D341Med (cell line): ENCODE results near the gene THAP5.

ENCODE experiments used
- DNase-seq: peaks from one replicate; pipeline ENCODE4 v3.0.0; 2012; ENCODE audit warnings: low spot score

THAP5 gene, protein sequence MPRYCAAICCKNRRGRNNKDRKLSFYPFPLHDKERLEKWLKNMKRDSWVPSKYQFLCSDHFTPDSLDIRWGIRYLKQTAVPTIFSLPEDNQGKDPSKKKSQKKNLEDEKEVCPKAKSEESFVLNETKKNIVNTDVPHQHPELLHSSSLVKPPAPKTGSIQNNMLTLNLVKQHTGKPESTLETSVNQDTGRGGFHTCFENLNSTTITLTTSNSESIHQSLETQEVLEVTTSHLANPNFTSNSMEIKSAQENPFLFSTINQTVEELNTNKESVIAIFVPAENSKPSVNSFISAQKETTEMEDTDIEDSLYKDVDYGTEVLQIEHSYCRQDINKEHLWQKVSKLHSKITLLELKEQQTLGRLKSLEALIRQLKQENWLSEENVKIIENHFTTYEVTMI

DNA sequence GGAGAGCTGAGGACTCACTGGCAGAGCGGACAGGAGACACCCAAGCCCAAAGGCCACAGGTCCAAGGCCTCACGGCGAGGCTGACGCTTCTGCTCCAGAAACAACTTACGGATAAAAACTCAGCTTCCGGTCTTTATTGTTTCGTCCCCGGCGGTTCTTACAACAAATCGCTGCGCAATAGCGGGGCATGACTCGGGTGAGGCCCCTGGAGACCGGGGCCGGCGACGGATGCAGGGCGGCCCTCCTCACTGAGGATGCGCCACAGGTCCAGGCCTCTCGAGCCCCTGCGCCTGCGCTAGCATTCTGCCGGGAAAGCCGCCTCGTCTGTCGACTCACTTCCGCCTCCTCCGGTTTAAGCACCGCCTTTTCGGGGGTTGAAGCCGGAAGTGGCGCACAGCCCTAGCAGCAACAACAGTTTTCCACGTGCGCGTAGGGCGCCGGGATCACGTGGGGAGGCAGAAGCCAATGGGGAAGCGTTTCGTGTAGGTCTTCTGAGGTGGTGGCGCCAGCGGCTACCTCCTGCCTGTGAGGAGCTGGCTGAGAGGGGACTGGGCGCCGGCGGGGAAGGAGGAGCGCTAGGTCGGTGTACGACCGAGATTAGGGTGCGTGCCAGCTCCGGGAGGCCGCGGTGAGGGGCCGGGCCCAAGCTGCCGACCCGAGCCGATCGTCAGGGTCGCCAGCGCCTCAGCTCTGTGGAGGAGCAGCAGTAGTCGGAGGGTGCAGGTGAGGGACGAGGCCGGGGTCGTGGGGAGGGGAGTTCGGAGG is at the start of gene THAP5, which contains the start of gene DNAJB9:
Gene THAP5, minus strand, starts transcription at position 326 of the 765 bp plus-strand sequence. Its CDS starts 137 bp downstream, at position 189.
Gene DNAJB9, plus strand, starts transcription at position 494 of the 765 bp plus-strand sequence. CDS start 1,853 bp downstream, outside the sequence.
- peak; percentile 96 for DNase-seq

DNA sequence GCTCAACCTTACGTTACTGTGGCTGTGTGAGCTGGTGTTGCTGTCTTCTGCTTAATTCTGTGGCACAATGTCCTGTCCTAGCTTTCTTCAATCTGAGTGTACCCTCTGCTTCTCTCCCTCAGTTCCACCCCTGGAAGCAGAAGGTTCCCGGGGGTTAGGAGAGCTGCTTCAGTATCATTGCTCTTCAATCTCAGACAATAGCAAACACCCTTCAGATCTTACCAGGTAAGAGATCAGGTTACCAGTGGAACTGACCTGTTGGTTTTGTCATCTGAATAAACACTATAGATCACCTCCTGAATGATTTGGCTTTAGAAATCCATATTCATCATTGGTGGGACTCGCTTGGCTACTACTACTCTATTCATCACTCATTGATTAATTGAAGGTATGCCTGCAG is 48.5 kb upstream of the THAP5 start:
- DNase-seq, result no peak

DNA sequence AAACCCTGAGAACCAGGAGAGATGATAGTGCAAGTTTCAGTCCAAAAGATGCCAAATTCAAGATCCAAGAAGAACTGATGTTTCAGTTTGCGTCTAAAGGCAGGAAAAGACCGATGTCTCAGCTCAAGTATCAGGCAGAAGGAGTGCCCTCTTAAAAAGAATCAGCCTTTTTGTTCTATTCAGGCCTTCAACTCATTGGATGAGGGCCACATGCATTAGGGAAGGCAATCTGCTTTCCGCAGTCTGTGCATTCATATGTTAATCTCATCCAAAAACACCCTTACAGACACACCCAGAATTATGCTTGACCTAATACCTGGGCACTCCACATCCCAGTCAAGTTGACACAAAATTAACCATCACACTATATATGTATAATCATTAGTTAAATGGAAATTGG is 45.4 kb upstream of the THAP5 start:
- DNase-seq, result no peak

DNA sequence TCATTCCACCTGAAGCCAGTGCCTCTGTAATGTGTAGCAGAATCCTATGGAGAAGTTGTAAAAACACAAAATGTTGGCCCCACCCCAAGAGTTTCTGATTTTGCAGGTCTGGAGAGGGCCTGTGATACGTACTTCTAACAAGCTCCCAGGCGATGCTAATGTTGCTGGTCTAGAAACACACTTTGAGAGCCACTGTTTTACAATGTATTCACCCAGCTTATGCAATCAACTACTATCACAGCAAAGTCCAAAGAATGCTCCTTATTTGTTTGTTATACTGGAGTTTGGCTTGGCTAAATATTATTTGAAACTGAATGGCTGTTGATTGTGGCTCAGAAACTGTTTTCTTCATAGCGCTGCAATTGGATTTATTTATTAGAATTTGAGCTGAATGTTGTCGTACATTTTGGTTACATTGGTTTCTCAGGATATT is 44.5 kb upstream of the THAP5 start:
- no peak for DNase-seq

DNA sequence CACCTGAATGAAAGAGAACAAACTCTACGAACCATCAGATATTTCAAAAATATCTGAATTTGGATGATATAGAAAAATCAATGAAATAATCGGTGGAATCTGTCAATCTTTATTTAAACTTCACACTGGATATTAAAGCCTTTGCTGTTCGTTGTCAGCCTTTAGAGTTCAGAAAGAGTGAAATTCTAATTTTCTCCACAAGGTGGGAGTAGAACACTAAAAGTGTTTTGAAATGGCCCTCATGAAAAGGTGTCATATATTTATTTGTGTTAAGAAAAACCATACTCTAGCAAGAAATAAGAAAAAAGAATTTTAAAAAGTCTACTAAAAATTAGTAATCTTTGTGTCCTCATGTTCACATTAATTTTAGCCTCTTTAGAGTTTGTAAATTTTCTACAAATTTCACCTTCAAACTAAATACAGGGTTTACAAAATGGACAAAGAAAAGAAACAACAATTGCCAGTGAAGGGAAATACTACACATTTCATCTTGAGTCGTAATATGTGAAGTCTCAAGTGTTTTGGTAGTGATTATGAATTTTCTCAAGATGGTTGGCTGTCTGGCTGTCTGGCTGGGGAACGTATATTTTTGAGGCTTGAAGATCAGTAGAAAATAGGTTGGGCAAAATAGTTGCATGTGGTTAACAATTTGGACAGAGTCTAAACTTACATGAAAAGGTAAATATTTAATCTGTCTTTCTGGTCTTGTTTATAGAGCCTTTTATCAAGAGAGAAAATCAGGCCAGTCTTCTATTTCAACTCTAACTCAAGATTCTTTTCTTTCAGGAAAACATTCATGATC is 43.8 kb upstream of the THAP5 start:
- DNase-seq, result no peak

DNA sequence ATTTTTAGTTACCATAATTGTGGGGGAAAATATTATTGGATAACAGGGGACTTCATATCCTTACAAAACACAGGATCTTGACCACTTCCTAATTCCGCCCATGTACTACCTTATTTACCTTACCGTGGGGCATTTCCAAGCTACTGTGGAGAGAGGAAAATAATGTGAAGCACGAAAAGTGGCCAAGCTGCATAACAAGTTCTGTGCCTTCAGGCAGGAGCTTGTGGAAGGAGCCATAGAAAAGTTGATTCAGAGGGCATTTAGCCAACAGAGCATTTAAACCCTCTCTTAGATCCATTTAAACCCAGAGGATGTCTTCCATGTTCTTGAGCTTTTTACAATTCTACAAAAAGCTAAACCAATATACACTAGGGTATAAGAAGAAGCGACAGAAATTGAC is 41.8 kb upstream of the THAP5 start:
- no peak for DNase-seq

DNA sequence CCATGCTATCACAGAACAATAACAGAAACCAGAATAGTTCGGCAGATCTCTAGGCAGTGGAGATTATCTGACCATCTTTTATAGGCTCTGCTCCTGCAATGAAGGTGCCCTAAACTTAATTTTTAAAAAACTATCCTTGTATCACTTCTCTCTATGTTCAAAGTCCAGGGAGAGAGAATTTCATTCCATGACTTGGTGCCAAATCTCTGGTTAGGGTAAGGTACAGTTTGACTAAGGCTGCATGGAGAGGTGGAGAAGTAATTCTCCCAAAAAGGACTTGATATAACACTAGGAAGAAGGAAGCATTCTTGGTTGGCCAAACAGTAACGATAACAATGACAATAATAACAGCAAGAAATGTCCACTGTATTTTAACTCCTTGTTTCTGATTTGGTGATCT is 40.1 kb upstream of the THAP5 start:
- DNase-seq, result no peak

DNA sequence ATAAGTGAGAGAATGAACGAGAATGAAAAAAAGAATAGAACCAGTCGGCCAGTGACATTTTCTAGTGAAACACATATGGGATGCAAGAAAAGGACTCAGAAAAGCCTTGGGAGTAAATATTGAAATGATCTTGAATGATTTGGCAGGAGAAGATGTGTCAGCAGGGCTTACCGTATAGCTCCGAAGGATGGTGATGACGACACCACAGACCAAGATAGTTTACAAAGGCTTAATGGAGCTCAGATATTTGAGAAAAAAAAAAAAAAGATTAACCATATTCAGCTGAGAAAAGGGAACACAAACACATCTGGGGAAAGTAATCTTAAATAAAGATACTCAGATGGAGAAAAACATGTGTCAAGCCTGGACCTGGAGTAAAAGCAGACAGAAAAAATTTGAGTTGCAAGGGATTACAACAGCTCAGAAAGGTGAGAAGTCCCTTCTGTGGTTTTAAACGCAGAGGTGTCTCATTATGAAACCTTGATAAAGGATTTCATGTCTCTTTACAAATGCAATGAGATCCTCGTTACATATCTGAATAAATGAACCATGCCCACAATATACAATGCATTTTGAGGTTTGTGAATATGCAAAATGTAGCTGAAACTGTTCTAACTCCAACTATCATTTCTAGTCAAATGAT is 36.2 kb upstream of the THAP5 start:
- no peak for DNase-seq

DNA sequence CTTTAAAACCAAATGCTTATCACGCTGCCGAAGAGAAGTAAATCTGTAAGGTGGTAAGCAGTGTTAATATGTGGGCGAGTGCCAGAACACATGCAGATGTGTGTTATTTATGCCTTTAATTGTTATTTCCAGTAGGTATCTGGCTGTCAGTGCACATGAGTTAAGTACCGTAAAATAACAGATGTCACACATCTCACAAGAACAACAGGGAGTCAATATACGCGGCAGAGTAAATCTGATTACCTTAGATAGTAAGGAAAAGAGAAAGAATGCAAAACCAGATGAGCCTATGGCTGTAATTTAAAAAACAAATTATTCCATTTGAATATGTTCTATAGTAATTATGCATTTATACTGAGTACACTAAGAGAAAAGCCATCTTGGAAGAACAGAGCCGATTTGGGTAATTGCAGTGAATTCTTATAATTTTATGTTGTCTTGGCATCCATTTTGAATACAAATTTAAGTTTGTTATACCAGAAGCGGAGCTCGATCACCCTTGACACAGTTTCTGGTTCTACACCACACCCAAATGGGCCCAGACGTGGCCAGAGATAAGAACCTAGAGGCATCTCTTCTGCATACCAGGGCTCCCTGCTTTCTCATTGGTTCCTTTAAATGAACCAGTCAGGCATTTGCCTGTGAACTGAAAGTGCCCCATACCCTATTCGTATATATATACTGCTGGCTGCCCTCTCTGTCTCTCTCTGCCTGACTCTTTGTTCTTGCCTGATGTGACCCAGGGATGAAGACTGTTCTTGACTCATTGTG is 35.0 kb upstream of the THAP5 start:
- DNase-seq, result no peak

DNA sequence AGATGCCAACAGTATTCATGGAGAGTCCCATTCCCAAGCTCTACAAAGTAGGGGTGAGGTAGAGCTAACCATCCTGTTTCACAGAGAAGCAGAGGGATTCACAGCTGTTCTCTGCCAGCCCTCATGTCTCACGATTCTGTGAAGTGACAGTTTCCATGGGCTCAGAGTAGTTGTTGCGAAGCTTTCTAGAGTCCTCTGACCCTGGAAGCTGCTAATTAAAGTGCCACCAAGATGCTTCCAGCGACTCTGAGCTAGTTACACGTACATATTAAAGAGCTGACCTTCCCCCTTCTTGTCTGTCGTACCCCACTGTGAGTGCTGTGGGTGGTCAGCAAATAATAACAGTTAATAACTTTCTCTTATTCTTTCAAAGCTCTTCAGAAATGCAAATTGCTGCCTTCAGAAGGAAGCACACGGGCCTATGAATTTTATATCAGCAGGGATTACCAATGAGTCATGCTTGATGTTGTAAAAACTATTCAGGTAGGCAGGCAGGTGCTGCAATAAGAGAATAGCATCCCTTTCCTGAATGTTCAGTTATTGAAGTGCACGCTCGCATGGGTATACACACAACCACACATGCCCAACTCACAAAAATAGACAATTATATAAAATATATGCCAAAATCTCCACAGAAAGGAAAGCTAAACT is 34.3 kb upstream of the THAP5 start:
- no peak for DNase-seq

DNA sequence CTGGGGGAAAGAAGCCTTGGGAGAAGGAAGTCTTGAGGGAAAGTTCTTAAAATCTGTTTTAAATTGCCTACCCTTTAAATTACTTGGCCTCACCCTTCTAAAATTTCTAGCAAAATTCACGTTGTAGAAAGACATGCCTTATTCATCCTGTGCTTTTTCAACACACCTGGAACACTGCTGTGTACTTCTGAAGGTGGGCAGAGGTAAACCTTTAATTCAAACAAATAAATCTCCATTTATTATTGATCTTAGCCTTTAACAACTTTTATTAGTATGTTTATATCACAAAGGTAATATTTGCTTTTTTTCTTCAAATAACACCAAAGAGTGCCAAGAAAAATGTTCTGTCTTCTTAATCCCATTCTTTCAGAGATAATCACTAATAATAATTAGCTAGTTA is 30.9 kb upstream of the THAP5 start:
- no peak for DNase-seq

DNA sequence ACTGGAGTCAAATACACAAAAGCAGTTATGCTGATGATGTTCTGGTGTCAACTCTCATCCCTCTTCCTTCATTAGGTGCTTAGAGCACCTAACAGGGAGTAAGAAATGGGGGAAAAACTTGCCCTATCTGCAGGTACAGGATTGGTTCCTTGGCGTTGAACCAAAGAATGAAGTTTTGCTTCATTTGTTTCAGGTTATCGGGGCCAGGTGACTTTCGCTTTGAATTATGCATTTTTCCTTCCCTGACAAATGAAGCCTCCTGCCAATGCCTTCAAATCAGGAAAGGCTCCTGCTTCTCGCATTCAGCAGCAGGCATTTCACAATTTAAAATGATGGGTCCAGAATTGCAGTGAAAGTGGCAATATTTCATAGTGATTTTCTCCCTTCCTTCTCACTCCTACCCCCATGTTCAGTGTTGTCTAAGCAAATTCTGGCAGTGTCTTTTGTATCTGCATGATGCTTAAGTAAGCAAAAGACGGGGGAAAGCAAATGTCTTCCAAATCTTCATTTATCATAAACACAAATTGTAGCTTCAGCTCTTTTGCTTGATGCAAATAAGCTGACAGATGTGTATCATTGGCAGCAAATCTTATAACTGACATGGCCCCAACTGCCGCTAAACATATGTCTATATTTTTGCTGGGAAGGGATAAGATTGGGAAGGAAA is 29.5 kb upstream of the THAP5 start:
- no peak for DNase-seq

DNA sequence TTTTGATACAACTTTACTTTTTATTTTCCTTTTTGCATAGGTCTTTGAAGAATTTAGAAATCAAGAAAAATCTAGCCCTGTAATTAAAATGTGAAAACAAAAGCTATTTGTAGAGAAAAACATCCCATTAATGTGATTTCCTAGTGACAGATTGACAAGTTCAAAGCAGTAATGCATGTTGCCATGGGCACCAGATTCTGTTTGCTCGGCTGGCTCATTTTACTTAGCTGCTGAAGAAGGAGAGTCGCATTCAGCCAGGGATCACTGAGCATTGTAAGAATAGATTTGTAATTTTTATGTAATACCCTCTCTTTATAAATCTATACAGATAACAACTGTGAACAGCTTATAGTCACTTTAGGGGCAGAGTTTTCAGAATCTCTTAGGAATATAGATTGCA is 28.6 kb upstream of the THAP5 start:
- DNase-seq, result no peak

DNA sequence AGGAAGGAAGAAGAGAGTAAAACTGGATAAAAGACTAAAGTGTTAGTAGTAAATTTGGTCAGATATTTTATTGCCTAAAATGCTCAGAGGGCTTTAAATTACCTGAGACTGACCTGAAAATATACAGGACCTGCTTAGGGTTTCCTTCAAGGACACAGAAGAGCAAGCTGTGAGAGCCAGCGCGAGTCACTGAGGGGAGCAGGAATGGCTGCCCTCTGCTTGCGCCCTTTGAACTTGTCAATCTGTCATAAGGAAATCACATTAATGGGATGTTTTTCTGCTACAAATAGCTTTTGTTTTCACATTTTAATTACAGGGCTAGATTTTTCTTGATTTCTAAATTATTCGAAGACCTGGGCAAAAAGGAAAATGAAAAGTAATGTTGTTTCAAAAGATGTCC is 27.1 kb upstream of the THAP5 start:
- no peak for DNase-seq

DNA sequence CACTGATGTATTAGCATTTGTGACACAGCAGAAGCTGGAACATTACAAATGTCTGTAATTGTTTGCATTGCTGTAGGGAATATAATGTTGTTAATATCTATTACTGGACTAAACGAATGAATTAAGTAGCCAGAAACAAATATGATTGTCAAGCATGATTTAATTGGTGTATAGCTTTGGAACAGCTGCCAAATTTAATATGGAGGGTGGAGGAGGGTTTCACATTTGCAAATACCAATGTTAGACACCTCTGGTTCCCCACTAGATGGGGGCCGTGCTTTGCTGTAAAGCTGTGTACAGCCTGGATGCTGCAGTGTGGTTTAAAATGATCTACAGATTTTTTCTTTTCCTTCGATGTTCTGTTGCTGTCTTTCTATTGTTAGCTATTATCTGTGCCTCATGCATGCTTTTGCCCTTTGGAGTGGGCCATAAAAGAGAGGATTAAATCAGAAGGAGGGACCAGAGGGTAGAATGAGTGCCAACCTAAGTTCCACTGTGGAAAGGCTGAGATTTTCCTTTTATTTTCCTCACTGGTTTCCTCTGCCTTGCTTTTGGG is 23.2 kb upstream of the THAP5 start:
- peak; percentile 70 for DNase-seq

DNA sequence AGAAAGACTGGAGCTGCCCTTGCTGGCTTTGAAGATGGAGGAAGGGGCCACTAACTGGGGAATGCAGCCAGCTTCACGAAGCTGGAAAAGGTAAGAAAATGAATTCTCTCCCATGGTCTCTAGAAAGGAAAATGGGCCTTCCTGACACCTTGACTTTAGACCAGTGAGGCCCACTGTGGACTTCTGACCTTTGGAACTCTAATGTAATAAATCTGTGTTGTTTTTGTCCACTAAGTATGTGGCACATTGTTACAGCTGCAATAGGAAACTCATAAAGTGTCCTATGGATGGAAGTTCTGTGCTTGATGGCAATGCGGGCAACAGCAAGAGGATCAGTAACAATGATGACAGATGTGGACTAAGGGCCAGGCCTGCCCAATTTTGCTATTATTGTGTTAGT is 21.1 kb upstream of the THAP5 start:
- DNase-seq, result peak; percentile 41

DNA sequence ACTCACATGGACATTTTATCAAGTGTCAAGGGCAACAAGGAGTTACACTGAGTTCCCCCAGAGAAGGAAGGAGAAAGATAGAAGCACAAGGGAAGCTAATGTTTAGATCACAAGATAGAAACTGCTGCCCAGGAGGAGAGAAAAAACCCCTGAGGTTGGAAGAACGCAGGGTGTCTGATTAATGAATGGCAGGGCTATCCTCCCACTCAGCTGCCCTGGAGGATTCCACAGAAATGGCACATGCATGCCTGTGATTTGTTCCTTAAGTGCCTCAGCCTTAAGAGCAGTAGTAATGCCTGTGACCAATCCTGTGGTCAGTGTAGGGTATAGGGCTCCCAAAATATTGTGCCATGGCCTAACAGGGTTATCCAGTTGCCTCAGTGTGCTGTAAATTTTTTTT is 20.4 kb upstream of the THAP5 start:
- peak; percentile 44 for DNase-seq

DNA sequence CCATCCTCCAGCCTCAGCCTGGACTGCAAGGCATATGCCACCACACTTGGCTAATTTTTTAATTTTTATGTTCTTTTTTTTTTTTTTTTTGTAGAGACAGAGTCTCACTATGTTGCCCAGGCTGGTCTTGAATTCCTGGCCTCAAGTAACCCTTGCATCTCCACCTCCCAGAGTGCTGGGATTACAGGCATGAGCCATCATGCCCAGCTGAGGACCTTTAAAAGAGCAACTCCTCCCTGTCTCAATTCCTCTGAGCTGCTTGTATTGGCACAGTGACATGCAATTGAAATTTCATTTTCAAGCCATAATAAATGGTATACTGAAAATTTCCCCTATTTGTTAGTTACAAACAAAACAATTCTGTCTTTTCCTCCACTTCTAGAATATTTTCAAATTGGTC is 19.7 kb upstream of the THAP5 start:
- DNase-seq, result no peak

DNA sequence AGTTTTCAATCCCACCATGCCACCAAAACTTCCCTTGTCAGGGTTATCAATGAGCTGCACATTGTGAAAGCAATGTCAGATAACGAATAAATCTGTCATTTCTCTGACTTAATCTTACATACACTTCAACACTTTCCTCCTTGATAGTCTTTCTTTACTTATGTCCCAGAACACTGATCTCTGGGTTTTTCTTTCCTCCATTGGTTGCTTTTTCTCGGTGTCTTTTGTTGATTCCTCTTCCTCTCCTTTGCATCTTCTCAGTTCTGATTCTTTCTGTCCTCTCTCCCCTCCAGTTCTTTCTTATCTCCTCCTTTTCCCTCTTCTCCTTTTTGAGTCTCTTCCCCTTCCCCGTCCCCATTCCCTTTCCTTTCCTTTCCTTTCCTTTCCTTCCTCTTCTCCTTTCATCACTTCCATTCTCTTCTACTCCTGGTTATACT is 16.8 kb upstream of the THAP5 start:
- DNase-seq, result no peak

DNA sequence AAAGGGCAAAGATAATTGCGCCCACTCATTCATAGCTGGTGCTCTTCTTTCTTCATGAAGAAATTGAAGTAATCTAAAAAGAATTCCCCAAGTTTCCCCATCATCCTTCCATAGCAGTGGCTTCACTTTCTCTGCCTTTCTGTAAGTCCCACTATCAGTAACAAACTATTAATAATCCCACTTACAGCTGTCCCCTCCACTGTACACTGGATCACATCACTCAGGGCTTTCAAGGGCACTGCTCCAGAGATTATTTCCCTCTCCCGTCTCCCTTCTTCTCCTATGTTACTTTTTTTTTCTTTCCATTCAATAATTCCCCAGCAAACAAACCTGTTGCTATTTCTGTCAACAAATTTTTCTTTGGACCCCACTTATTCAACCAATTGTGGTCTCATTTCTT is 16.3 kb upstream of the THAP5 start:
- DNase-seq, result no peak
